ENCODE measurements around the gene TLE2. TPM values are rescaled to one million over a fixed set of nuclear protein-coding genes. Genes with fewer than 3 reads are reported as not detected.

Gene TLE2
- polyA plus RNA-seq, 3 donors, result not detected

DNA sequence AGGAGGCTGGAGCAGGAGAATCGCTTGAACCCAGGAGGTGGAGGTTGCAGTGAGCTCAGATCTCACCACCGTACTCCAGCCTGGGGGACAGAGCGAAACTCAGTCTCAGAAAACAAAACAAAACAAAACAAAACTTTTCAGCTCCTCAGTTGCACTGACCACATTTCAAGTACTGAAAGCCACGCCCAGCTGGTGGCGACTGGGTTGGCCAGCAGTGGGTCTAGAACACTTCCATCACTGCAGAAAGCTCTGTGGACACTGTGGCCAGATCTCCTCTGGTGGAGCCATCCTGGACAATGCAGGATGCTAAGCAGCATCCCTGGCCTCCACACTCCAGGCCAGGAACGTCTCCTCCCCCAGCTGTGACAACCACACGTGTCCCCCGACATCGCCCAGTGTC is 21.1 kb downstream of the TLE2 start:
- H3K9me3 Mint-ChIP-seq, result peaks cover 0 to 6% (median 0%) of the 10 kb centered on the region in 7 donors

DNA sequence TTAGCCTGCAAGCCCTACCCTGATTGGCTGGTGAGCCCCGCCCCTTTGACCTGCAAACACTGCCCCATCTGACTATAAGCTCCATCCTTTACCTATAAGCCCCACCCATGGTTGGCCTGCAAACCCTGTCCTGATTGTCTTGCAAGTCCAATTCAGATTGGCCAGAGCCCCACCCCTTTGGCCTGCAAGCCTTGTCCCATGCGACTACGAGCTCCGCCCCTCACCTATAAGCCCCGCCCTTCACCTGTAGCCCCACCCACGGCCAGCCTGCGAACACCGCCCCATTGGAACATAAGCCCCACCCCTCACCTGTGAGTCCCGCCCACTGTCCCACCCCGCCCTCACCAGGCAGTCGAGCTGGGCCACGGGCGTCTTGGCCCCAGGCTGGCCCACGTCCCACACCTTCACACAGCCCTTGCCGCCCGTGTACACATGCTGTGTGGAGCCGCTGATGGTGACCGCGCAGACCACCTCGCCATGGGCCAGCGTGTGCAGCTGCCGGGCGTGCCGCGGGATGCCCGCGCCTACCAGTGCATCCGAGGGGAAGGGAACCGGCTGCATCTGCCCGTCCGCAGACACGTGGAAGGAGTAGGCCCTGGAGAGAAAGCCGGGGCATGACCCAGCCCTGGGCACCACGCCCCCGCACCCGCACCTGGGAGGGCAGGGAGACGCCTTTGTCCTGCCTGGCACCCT is 22.9 kb downstream of the TLE2 start:
- H3K9me3 Mint-ChIP-seq, result peaks cover 0 to 6% (median 0%) of the 10 kb centered on the region in 7 donors
- DNase-seq, result no peak
- no peaks in the 10 kb centered on the region for H3K79me2 ChIP-seq (ENCODE audit: insufficient read depth, low read length)
- no peaks in the 10 kb centered on the region for H3K4me1 ChIP-seq (ENCODE audit: control insufficient read depth in 1 of 2, insufficient read depth in 2 of 2, low read length in 2 of 2)
- H3K4me2 ChIP-seq (replicated peaks; ENCODE audit: extremely low read depth, low read length, poor library complexity, severe bottlenecking), result no peak overlapping the region
- no peak overlapping the region for H2AFZ ChIP-seq (ENCODE audit: insufficient read depth, low read depth, low read length, poor library complexity, severe bottlenecking)
- H3K36me3 ChIP-seq (replicated peaks in 1 of 2; ENCODE audit: control insufficient read depth in 1 of 2, insufficient read depth in 2 of 2, low read length in 2 of 2), result no peaks in the 10 kb centered on the region
- TF ChIP-seq, protein P1, sequence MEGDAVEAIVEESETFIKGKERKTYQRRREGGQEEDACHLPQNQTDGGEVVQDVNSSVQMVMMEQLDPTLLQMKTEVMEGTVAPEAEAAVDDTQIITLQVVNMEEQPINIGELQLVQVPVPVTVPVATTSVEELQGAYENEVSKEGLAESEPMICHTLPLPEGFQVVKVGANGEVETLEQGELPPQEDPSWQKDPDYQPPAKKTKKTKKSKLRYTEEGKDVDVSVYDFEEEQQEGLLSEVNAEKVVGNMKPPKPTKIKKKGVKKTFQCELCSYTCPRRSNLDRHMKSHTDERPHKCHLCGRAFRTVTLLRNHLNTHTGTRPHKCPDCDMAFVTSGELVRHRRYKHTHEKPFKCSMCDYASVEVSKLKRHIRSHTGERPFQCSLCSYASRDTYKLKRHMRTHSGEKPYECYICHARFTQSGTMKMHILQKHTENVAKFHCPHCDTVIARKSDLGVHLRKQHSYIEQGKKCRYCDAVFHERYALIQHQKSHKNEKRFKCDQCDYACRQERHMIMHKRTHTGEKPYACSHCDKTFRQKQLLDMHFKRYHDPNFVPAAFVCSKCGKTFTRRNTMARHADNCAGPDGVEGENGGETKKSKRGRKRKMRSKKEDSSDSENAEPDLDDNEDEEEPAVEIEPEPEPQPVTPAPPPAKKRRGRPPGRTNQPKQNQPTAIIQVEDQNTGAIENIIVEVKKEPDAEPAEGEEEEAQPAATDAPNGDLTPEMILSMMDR (IDR thresholded peaks at IDR 0.05), result no peak
- no peak overlapping the region for H3K9ac ChIP-seq (ENCODE audit: insufficient read depth, low read length, poor library complexity, severe bottlenecking)
- no peak overlapping the region for H3K27ac ChIP-seq (ENCODE audit: low read depth in 1 of 2, low read length in 2 of 2)
- H4K20me1 ChIP-seq (ENCODE audit: insufficient read depth, low read length), result no peaks in the 10 kb centered on the region
- no peak overlapping the region for H3K4me3 ChIP-seq (replicated peaks in 1 of 3; ENCODE audit: low read depth in 2 of 3, low read length in 3 of 3)
- 85% methylated on average over 29 of the region's 37 CpGs for WGBS (ENCODE audit: insufficient coverage)
- peaks cover 3 to 15% (median 9%) of the 10 kb centered on the region in 3 donors for H3K27me3 Mint-ChIP-seq (ENCODE audit: low read depth in 3 of 3)
- intact Hi-C loops (cut with micrococcal nuclease), result no loop called here
- H3K4me1 Mint-ChIP-seq, result no peaks in the 10 kb centered on the region
- H3K27me3 ChIP-seq (ENCODE audit: control insufficient read depth in 2 of 2, insufficient read depth in 2 of 2, low read length in 2 of 2), result no peaks in the 10 kb centered on the region
- no peaks in the 10 kb centered on the region for H3K36me3 Mint-ChIP-seq
- no peak overlapping the region for H3K4me3 Mint-ChIP-seq
- H3K27ac Mint-ChIP-seq, result no peak overlapping the region
- no peaks in the 10 kb centered on the region for H3K9me3 ChIP-seq (replicated peaks in 1 of 2; ENCODE audit: control insufficient read depth in 1 of 2, insufficient read depth in 1 of 2, low read length in 2 of 2)

More for the DNA sequence above, 21.1 kb downstream of the TLE2 start:
- Histone ChIP-seq H3K79me2 (ENCODE audit: insufficient read depth, low read length) (no peaks in the 10 kb centered on the region), H3K4me1 (ENCODE audit: control insufficient read depth in 1 of 2, insufficient read depth in 2 of 2, low read length in 2 of 2) (no peaks in the 10 kb centered on the region), H3K9me3 (replicated peaks in 1 of 2; ENCODE audit: control insufficient read depth in 1 of 2, insufficient read depth in 1 of 2, low read length in 2 of 2) (no peaks in the 10 kb centered on the region), H3K4me3 (replicated peaks in 1 of 3; ENCODE audit: low read depth in 2 of 3, low read length in 3 of 3) (no peak overlapping the region), H3K9ac (ENCODE audit: insufficient read depth, low read length, poor library complexity, severe bottlenecking) (no peak overlapping the region), H3K4me2 (replicated peaks; ENCODE audit: extremely low read depth, low read length, poor library complexity, severe bottlenecking) (no peak overlapping the region), H3K27ac (ENCODE audit: low read depth in 1 of 2, low read length in 2 of 2) (no peak overlapping the region), H3K36me3 (replicated peaks in 1 of 2; ENCODE audit: control insufficient read depth in 1 of 2, insufficient read depth in 2 of 2, low read length in 2 of 2) (no peaks in the 10 kb centered on the region), H2AFZ (ENCODE audit: insufficient read depth, low read depth, low read length, poor library complexity, severe bottlenecking) (no peak overlapping the region), H4K20me1 (ENCODE audit: insufficient read depth, low read length) (no peaks in the 10 kb centered on the region), H3K27me3 (ENCODE audit: control insufficient read depth in 2 of 2, insufficient read depth in 2 of 2, low read length in 2 of 2) (no peaks in the 10 kb centered on the region)
- WGBS (ENCODE audit: insufficient coverage), result 87% methylated on average over 5 of the region's 9 CpGs
- intact Hi-C loops (cut with micrococcal nuclease), result no loop called here
- no peaks in the 10 kb centered on the region for H3K36me3 Mint-ChIP-seq
- no peaks in the 10 kb centered on the region for H3K4me1 Mint-ChIP-seq
- H3K27ac Mint-ChIP-seq, result no peak overlapping the region
- peaks cover 5 to 20% (median 9%) of the 10 kb centered on the region in 3 donors for H3K27me3 Mint-ChIP-seq (ENCODE audit: low read depth in 3 of 3)
- TF ChIP-seq, protein P1 (IDR thresholded peaks at IDR 0.05), result no peak
- no peak overlapping the region for H3K4me3 Mint-ChIP-seq
- DNase-seq, result no peak

Measured in CD14-positive monocyte (primary cell).